Loucy (cell line): ENCODE results near the gene NALCN.

Source experiments
- CTCF ChIP-seq: fragments of 200-600 bp; sonication (generic); conservative IDR thresholded peaks from 2 replicates; pipeline ENCODE4 v1.5.1; 2014; ENCODE audit warnings: mild to moderate bottlenecking, antibody characterized with exemption, low read length
- EZH2phosphoT487 ChIP-seq: fragments of 200-600 bp; IDR thresholded peaks from 2 replicates; pipeline ENCODE4 v1.6.1; 2018; ENCODE audit warnings: antibody characterized with exemption, mild to moderate bottlenecking, moderate library complexity, borderline replicate concordance

GRCh38 chr13:101291646-101292515, 124.4 kb downstream of the NALCN start:
- TF ChIP-seq CTCF, result no peak
- no peak for TF ChIP-seq EZH2phosphoT487
